Heart left ventricle (tissue), 13 donors: ENCODE data around the gene NSDHL.

Source experiments
- CTCF ChIP-seq, 12 donors: fragments of 200-600 bp; sonication (generic) in 4 of 12; IDR thresholded peaks; one replicate each; pipeline versions ENCODE4 v1.5.0 to v1.8.0; 2018 to 2022; ENCODE audit warnings: antibody characterized with exemption in 12 of 12, mild to moderate bottlenecking in 5 of 12
- POLR2A ChIP-seq, 2 donors: fragments of 450-650 bp; IDR thresholded peaks; one replicate each; pipeline ENCODE4 v1.6.1; 2017; ENCODE audit warnings: antibody characterized with exemption in 2 of 2, mild to moderate bottlenecking in 2 of 2, moderate library complexity in 2 of 2
- donor health status: ischemic (EF 13 %, LVEDD 7.1; RV severe dilation, severe dysfunction).
- donor health status: DM: no; HTN: yes; CAD: no.
- donor health status: DM: no; HTN: no; CAD: no.
- donor health status: ischemic (EF 25% LVEDD 6.9; RV normal size, moderate dysfunction).
- donor health status: ischemic (EF 25% LVEDD 5.7; RV mildly dilated, moderate dysfunction).
- donor health status: ischemic (EF 35%, LVEDD 5.7; RV mildly dilated, moderate dysfunction).
- donor health status: nonischemic (EF 11% LVEDD 7.7; RV severe dilation, severe dysfunction).
- donor health status: DM: yes; HTN: yes; CAD: no.
- donor health status: PGD.
- donor health status: ischemic (EF 29% LVEDD 5.4; RV normal size, mild dysfunction).
- donor health status: nonischemic (EF 23%, LVEDD 6.1; RV moderate dilation, normal function).

- TF ChIP-seq CTCF (IDR thresholded peaks at IDR 0.05): no peak
- no peak for TF ChIP-seq POLR2A (IDR thresholded peaks at IDR 0.05)
These were observed 13.0 kb downstream of the NSDHL start for GRCh38 chrX:152843852-152844251.
